RPMI8226 (cell line): ENCODE data around the gene BCAS3.
"Not testable (repeated sequence)": the region's sequence is repeated elsewhere in the genome, so short reads cannot be mapped to it uniquely, and the experiment has no call there.

Experiments
- DNase-seq: peaks from one replicate; pipeline ENCODE4 v3.0.0-alpha.2; 2015

Gene BCAS3

DNA sequence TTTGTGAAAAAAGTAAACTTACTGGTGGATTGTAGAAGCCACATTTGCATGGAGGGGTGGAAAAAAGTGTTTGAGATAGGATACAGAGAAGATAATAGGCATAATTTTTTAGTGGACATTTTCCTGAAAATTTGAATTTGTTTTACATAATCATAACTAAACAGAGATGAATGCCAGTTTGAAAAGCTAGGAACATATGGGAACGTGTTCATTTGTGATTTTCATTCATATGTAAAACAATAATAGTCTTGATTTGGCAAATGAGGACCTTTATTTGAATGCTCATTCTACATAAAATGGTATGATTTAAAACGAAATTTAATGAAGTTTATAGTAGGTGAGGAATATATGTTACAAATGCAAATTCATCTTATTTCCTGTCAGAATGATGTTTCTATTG lies 263.9 kb downstream of the BCAS3 start:
- no peak for DNase-seq

GRCh38 chr17:60944751-60945150 lies 267.1 kb downstream of the BCAS3 start:
- DNase-seq = no peak

GRCh38 chr17:60947100-60947499 lies 269.4 kb downstream of the BCAS3 start:
- no peak for DNase-seq

DNA sequence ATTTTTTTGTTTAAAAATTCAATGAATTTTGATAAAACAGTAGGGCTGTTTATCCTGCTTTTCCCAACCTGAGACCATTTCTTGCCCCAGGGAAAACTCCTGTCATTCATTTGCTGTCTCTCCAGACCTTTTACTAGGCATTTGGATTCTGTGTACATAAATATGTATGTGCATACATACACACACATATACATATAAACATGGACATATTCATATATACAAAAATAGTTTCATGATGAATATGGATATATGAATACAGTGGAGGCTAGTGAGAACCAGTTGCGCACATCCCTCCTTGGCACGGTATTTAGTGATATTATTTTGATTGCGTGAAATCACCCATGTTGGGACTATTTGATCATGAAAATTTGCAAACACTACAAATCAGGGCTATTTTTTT lies 269.9 kb downstream of the BCAS3 start:
- DNase-seq = no peak

GRCh38 chr17:60952747-60953146 lies 275.1 kb downstream of the BCAS3 start:
- DNase-seq = no peak

DNA sequence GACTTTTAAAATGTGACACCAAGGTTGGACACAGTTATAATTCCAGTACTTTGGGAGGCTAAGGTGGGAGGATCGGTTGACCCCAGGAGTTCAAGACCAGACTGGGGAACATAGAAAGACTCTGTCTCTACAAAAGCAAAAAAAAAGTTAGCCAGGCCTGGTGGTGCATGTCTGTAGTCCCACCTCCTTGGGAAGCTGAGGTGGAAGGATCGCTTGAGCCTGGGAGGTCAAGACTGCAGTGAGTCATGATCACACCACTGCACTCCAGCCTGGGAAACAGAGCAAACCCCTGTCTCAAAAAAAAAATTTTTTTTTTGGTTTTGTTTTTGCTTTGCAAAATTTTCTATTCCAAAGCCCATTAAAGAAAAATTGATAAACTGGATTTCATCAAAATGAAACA lies 281.4 kb downstream of the BCAS3 start:
- no peak for DNase-seq

GRCh38 chr17:60959696-60960095 lies 282.0 kb downstream of the BCAS3 start:
- no peak for DNase-seq

GRCh38 chr17:60960398-60961065 lies 282.9 kb downstream of the BCAS3 start:
- no peak for DNase-seq

GRCh38 chr17:60964160-60964559 lies 286.5 kb downstream of the BCAS3 start:
- no peak for DNase-seq

DNA sequence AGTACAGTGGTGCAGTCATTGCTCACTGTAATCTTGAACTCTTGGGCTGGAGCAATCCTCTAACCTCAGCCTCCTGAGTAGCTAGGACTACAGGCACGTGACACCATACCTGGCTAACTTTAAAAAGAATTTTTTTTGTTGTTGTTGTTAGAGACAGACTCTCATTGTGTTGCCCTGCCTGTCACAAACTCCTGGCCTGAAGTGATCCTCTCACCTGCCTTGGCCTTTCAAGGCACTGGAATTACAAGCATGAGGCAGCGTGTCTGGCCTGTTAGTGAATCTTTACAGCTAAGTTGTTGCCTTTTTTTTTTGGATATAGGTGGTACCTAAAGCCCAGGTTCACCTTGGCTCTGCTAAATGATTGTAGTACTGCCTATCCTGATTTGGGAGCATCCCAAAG lies 290.6 kb downstream of the BCAS3 start:
- no peak for DNase-seq

DNA sequence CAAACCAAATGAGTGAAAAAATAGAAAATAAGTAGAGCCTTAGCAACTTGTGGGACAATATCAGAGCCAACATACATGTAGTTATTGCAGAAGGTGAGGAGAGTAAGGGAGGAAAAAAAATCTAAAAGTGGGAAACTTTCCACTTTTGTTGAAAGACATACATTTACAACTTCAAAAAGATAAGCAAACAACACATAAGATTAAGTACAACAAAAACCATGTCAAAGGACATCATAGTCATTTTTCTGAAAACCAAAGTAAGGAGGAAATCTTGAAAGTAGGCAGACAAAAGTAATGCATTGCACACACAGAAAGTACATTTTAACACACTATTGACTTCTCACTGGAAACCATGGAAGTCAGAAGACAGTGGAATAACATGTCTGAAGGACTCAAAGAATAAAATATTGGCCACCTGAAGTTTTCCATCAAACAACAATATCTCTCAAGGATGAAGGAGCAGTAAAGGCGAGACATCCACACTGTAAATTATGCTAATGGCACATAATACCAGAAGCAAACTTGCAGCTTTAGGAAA lies 291.9 kb downstream of the BCAS3 start:
- DNase-seq = no peak

DNA sequence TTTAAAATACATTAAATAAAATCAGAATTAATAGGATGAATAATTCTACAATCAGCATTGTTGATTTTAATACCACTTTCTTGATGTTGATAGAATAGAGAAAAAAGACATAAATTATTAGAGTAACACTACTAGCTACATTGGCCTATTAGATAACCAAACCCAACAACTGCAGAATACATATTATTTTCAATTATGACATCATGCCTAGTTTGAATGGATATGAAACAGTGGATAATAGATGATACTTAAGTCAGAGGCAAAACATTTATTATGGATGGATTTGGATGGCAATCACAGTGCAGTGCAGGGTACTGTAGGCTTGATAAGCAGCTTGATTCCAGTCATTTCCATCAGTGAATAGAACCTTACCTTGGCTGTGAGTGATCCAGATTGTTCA lies 293.1 kb downstream of the BCAS3 start:
- DNase-seq = no peak

GRCh38 chr17:60971515-60972369 lies 294.1 kb downstream of the BCAS3 start:
- DNase-seq = peak; percentile 47

GRCh38 chr17:60976861-60977260 lies 299.2 kb downstream of the BCAS3 start:
- not testable (repeated sequence) for DNase-seq

- no peak for DNase-seq
Observed at GRCh38 chr17:60989379-60989778, 311.7 kb downstream of the BCAS3 start.

GRCh38 chr17:60989846-60990245 lies 312.2 kb downstream of the BCAS3 start:
- no peak for DNase-seq

DNA sequence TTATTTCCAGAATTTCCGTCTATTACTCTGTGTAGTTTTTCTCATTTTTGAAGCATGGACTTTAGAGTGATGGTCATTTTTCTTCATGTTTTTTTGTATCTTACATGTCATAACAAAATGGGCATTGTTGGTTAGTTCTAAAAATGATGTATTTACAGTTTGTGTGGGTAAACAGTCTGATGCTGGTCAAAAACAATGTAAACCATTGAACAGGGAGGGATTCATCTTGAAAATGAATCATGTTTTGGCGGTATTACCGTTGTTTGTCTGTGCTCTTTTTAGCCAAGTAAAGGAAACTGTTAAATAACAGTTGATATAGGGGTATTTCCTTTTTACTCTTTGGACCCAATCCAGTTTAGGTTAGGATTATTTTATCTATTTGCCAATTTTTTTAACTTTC lies 315.8 kb downstream of the BCAS3 start:
- no peak for DNase-seq

GRCh38 chr17:60995680-60996079 lies 318.0 kb downstream of the BCAS3 start:
- no peak for DNase-seq

DNA sequence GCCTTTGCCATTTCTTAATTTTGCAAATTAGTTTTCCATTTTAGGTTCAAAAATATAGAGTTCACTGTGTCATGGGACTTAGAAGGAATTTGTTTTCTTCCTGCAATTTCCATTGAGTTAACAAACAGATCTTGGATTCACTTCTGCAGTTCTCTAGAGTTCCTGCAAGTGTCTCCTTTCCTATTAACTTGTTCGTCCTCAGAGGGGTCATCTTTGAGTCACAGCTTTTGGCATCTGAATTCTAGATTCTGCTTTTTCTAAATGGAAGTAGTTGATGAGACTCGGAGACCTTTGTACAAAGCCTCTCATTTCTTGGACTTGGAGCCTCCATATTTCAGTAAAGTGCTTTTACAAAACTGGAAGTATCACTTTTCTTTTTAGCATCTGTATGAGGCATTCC lies 323.3 kb downstream of the BCAS3 start:
- DNase-seq = no peak

DNA sequence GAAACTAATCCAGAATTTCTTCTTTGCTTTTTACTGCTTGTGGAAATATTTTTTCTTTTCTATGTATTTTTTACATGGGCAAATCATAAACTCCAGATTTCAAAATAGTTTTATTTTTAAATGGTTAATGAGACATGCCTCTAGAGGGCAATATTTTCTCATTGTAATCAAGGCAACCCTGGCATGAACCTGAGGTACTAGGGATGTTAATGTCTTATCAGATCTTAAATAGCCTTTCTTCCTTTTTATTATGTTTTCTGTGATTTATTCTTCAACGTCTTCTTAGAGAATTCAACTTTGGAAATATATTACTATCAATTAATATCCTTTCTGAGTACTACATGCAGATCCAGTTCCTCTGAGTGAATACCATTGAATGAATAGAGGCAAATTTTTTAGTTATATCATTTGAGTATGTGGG lies 324.7 kb downstream of the BCAS3 start:
- DNase-seq = peak; percentile 33

GRCh38 chr17:61005358-61005757 lies 327.7 kb downstream of the BCAS3 start:
- no peak for DNase-seq

DNA sequence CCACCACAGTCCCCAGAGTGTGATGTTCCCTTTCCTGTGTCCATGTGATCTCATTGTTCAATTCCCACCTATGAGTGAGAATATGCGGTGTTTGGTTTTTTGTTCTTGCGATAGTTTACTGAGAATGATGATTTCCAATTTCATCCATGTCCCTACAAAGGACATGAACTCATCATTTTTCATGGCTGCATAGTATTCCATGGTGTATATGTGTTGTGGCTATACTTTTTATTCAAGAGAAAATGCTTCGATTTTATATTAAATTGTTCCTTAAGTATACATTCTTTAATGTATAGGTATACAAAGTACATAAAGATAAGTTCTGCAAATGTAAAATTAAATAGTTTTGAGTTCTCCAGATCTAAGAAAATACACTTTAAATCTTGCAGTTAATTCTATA lies 328.3 kb downstream of the BCAS3 start:
- not testable (repeated sequence) for DNase-seq

- no peak for DNase-seq
Observed at GRCh38 chr17:61007980-61008379, 330.3 kb downstream of the BCAS3 start.

DNA sequence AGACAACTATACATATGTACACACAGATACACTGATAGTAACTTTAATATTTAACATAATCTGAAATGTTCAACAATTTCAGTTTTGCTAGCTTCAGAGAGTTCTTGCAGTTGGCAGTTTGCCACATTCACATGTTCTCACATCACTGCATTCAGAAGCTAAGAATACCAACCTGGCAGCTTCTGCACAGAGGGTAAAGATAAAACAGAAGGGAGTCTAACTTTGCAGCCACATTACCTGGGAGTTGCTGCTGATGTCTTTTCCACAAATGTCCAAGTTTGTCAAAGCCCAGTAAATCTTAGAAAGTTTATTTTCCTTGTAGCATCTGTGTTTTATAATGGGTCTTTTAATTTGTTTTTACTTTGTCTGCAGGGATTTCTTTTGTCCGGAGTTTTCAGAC lies 332.0 kb downstream of the BCAS3 start:
- peak; percentile 53 for DNase-seq
